ENCODE results near the gene QKI.

Gene QKI

DNA sequence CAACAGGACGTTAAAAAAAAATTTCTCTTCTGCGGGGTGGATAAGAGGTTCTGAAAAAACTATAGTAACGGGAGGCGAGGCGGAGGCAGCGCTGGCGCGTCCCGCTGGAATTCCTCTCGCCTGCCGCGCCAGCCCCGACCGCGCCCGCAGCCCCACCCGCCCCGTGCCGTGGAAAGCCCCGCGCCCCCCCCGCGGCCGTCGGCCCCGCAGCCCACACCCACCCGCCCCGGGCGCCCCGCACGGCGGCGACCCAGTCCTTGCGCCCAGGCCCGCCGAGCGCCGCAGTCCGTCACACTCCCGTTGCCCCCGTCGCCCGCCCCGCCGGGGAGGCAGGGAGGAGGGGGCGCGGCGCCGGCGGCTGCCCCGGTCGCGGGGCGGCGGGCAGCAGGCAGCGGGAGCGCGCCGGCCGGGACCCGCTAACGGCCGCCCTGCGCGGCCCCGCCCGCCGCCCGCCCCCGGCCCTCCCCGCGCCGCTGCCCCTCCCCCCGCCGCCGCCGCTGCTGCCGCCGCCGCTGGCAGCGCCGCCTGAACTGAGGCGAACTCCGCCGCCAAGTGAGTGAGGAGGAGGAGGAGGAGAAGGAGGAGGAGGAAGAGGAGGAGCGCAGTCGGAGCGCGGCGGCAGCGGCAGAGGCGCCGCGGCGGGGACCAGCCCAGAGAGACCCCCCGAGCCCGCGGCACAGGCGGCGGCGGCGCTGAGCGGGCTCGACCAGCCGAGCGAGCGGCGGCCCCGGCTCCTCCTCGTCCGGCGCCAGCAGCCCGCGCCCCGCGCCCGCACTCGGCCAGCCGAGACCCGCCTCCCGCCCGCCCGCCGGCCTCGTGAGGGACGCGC lies at the start of gene QKI:
QKI (plus strand) TSS at position 602 of the 829 bp plus-strand sequence. CDS start 476 bp downstream, outside the sequence.
- H3K27ac ChIP-seq, result peak within 1 kb of the TSS; percentile 96
- no peak for DNase-seq
- TF ChIP-seq, protein P1, sequence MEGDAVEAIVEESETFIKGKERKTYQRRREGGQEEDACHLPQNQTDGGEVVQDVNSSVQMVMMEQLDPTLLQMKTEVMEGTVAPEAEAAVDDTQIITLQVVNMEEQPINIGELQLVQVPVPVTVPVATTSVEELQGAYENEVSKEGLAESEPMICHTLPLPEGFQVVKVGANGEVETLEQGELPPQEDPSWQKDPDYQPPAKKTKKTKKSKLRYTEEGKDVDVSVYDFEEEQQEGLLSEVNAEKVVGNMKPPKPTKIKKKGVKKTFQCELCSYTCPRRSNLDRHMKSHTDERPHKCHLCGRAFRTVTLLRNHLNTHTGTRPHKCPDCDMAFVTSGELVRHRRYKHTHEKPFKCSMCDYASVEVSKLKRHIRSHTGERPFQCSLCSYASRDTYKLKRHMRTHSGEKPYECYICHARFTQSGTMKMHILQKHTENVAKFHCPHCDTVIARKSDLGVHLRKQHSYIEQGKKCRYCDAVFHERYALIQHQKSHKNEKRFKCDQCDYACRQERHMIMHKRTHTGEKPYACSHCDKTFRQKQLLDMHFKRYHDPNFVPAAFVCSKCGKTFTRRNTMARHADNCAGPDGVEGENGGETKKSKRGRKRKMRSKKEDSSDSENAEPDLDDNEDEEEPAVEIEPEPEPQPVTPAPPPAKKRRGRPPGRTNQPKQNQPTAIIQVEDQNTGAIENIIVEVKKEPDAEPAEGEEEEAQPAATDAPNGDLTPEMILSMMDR (IDR thresholded peaks at IDR 0.05; ENCODE audit: low read depth, low read length, missing control alignments), result no peak
- peaks cover 3% of the 10 kb centered on the region for H3K36me3 ChIP-seq (replicated peaks)
- H3K4me3 ChIP-seq (ENCODE audit: low read depth, low read length), result peak within 1 kb of the TSS; percentile 88
- H3K27me3 ChIP-seq (replicated peaks), result no peaks in the 10 kb centered on the region
- in situ Hi-C loops (cut with HindIII; ENCODE audit: low pct_ligation_motif_present, low sequenced_read_pairs), result loop anchor here (25.0 kb wide), 2 partner anchors 227 to 552 kb away; no protein-coding TSS in a partner anchor

- no peaks in the 10 kb centered on the region for H3K27me3 ChIP-seq (replicated peaks)
- H3K36me3 ChIP-seq (replicated peaks), result no peaks in the 10 kb centered on the region
- no peak for DNase-seq
- no peak overlapping the region for H3K4me3 ChIP-seq (ENCODE audit: low read depth, low read length)
- H3K27ac ChIP-seq, result no peak overlapping the region
- TF ChIP-seq, protein P1 (IDR thresholded peaks at IDR 0.05; ENCODE audit: low read depth, low read length, missing control alignments), result no peak
- in situ Hi-C loops (cut with HindIII; ENCODE audit: low pct_ligation_motif_present, low sequenced_read_pairs), result no loop called here
These were observed 48.2 kb upstream of the QKI start for GRCh38 chr6:163366288-163366687.

GRCh38 chr6:163367497-163368183 lies 46.9 kb upstream of the QKI start:
- Histone ChIP-seq H3K36me3 (replicated peaks) (no peaks in the 10 kb centered on the region), H3K27me3 (replicated peaks) (no peaks in the 10 kb centered on the region), H3K4me3 (ENCODE audit: low read depth, low read length) (no peak overlapping the region), H3K27ac (no peak overlapping the region)
- in situ Hi-C loops (cut with HindIII; ENCODE audit: low pct_ligation_motif_present, low sequenced_read_pairs), result no loop called here
- no peak for DNase-seq
- TF ChIP-seq, protein P1 (IDR thresholded peaks at IDR 0.05; ENCODE audit: low read depth, low read length, missing control alignments), result no peak

GRCh38 chr6:163369141-163369540 lies 45.4 kb upstream of the QKI start:
- DNase-seq, result no peak
- TF ChIP-seq, protein P1 (IDR thresholded peaks at IDR 0.05; ENCODE audit: low read depth, low read length, missing control alignments), result no peak
- Histone ChIP-seq H3K36me3 (replicated peaks) (no peaks in the 10 kb centered on the region), H3K4me3 (ENCODE audit: low read depth, low read length) (no peak overlapping the region), H3K27ac (no peak overlapping the region), H3K27me3 (replicated peaks) (no peaks in the 10 kb centered on the region)
- in situ Hi-C loops (cut with HindIII; ENCODE audit: low pct_ligation_motif_present, low sequenced_read_pairs), result no loop called here

DNA sequence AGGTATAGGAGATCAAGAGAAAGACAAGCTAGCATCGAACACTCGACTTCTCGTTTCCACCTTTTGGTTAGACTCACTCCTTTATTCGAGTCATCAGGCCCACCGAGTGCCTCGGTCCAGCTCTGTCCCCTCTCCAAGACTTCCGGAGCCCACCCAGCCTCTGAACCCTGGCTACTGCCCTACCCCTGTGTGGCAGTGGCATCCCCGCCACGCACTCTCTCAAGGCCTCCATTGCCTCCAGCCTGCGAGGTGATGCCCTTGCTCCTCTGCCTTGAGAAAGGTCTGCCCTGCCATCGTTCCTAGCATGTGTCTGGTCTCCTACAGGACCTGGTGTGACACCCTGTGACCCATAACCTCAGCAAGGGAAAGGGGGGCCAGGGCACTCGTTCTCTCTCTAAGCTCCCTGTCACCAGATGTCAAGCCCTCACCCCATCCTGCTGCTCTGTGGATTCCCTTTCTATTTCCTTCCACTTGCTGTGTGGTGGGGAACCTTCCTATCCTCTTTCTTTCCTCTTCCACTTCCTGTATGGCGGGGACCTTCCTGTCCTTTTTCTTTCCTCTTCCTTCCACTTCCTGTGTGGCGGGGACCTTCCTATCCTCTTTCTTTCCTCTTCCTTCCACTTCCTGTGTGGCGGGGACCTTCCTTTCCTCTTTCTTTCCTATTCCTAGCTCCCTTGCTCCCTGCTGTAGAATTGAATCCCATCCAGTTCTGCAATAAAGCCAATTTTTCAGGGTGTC lies 44.7 kb upstream of the QKI start:
- no peak for DNase-seq
- no peaks in the 10 kb centered on the region for H3K27me3 ChIP-seq (replicated peaks)
- H3K36me3 ChIP-seq (replicated peaks), result no peaks in the 10 kb centered on the region
- no peak overlapping the region for H3K27ac ChIP-seq
- in situ Hi-C loops (cut with HindIII; ENCODE audit: low pct_ligation_motif_present, low sequenced_read_pairs), result no loop called here
- TF ChIP-seq, protein P1 (IDR thresholded peaks at IDR 0.05; ENCODE audit: low read depth, low read length, missing control alignments), result no peak
- H3K4me3 ChIP-seq (ENCODE audit: low read depth, low read length), result no peak overlapping the region
